Esophagus (tissue), 2 donors: ENCODE results near the gene PDZRN4. TPM values are rescaled to one million over a fixed set of nuclear protein-coding genes. Genes with fewer than 3 reads are reported as not detected.

Source experiments
- H3K27ac ChIP-seq, 2 donors: one replicate each; pipeline ENCODE4 v1.5.1; 2013; ENCODE audit warnings: low read depth in 2 of 2, mild to moderate bottlenecking in 2 of 2, inconsistent platforms in 1 of 2, low read length in 1 of 2, moderate library complexity in 1 of 2
- H3K27me3 ChIP-seq, 2 donors: one replicate each; pipeline ENCODE4 v1.6.1; 2013; ENCODE audit warnings: low read length in 2 of 2, control low read depth in 1 of 2, mild to moderate bottlenecking in 1 of 2; ENCODE audit not compliant: insufficient read depth in 2 of 2, control insufficient read depth in 1 of 2
- H3K36me3 ChIP-seq, 2 donors: one replicate each; pipeline ENCODE4 v1.6.1; 2013; ENCODE audit warnings: low read length in 1 of 2; ENCODE audit not compliant: control insufficient read depth in 2 of 2, insufficient read depth in 2 of 2
- H3K4me1 ChIP-seq, 2 donors: one replicate each; pipeline ENCODE4 v1.6.1; 2013; ENCODE audit warnings: low read length in 1 of 2; ENCODE audit not compliant: control insufficient read depth in 2 of 2, insufficient read depth in 2 of 2
- H3K4me3 ChIP-seq, 2 donors: one replicate each; pipeline ENCODE4 v1.5.1; 2013; ENCODE audit warnings: low read length in 2 of 2, mild to moderate bottlenecking in 2 of 2, low read depth in 1 of 2, moderate library complexity in 1 of 2
- H3K9me3 ChIP-seq, 2 donors: one replicate each; pipeline ENCODE4 v1.6.1; 2013; ENCODE audit warnings: mild to moderate bottlenecking in 2 of 2, low read depth in 1 of 2, low read length in 1 of 2, moderate library complexity in 1 of 2; ENCODE audit not compliant: control insufficient read depth in 2 of 2, insufficient read depth in 1 of 2
- WGBS, 2 donors: extraction: QIAGEN DNeasy Blood & Tissue Kit; methylation state at CpG; one replicate each; pipeline ENCODE4 v1.1.7; 2013; 5-methylcytosine and 5-hydroxymethylcytosine counted together
- polyA plus RNA-seq, 2 donors: library from polyadenylated mRNA; stranded (reverse); fragments of 200-250 nt; gene quantifications; one replicate each; pipeline ENCODE4 v1.2.3, GENCODE V29; 2013
- donor health status: healthy with polysubstance abuse.
- donor health status: Bipolar disorder and iron deficiency.

The PDZRN4 gene
- polyA plus RNA-seq, 2 donors = 0.59 to 1.8 TPM

DNA sequence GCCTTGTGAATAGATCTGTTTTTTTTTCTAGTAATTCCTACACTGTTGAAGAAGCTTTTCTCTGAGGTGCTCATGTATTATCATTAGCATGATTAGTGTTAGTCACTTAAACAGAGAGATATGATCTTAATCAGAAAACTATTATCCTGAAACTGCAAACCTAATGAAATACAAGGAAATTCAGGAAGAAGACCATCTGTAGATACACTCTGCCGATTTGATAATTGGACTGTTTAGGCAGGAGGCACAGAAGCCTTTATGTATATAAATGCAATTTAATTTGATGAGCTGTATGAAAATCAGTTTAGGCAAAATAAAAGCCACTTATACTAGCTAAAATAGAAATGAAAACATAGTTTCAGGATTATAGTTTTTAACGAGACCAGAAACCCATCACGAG, 23.3 kb downstream of the PDZRN4 start:
- WGBS, 2 donors = 86 to 87% methylated on average over 3 of the region's 3 CpGs
- H3K27ac ChIP-seq = no peak overlapping the region

DNA sequence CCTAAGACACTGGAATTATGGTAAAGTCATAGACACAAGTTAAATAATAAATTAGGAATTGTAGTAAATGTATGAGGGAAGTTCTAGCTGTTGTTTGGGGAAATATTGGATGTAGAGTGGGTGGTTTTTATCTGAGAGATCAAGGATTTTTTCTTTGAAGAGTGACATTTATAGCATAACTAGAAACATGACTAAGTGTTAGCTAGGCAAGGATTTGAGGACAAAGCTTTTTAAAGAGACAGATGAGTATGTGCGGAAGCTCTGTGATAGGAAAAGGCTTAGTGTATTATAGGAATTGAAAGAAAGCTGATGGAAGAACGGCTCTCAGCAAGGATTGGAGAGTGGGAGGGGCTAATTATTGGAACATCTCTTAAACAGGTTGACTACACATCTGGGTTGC, 24.5 kb downstream of the PDZRN4 start:
- H3K4me1 ChIP-seq = no peaks in the 10 kb centered on the region
- 48 to 65% methylated on average over 2 of the region's 2 CpGs for WGBS, 2 donors
- no peaks in the 10 kb centered on the region for H3K9me3 ChIP-seq
- no peaks in the 10 kb centered on the region for H3K27me3 ChIP-seq
- no peak overlapping the region for H3K4me3 ChIP-seq
- H3K27ac ChIP-seq = no peak overlapping the region
- H3K36me3 ChIP-seq = no peaks in the 10 kb centered on the region

More for the DNA sequence above, 23.3 kb downstream of the PDZRN4 start:
- Histone ChIP-seq H3K4me3 (no peak overlapping the region), H3K4me1 (no peaks in the 10 kb centered on the region), H3K9me3 (no peaks in the 10 kb centered on the region), H3K36me3 (no peaks in the 10 kb centered on the region), H3K27me3 (no peaks in the 10 kb centered on the region)

DNA sequence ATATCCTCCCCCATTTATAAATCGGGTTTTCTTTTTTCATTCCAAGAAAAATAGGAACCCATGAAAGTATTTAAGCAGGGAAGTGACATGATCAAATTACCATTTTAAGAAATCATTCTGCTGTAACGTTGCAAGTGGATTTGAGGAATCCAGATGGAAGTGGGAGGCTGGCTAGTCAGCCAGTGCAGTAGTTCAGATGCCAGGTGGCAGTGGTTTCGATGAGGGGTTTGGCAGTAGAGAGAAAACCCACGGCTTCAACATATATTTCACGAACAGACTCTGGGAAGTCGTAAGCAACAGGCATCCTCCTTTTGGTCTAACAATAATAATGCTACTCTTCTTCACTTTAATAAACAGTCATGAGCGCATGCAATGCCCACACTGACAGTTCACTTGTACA, 25.0 kb downstream of the PDZRN4 start:
- Histone ChIP-seq H3K4me3 (no peak overlapping the region), H3K27me3 (no peaks in the 10 kb centered on the region), H3K4me1 (no peaks in the 10 kb centered on the region), H3K9me3 (no peaks in the 10 kb centered on the region), H3K27ac (no peak overlapping the region), H3K36me3 (no peaks in the 10 kb centered on the region)
- 74 to 78% methylated on average over 7 of the region's 7 CpGs for WGBS, 2 donors

DNA sequence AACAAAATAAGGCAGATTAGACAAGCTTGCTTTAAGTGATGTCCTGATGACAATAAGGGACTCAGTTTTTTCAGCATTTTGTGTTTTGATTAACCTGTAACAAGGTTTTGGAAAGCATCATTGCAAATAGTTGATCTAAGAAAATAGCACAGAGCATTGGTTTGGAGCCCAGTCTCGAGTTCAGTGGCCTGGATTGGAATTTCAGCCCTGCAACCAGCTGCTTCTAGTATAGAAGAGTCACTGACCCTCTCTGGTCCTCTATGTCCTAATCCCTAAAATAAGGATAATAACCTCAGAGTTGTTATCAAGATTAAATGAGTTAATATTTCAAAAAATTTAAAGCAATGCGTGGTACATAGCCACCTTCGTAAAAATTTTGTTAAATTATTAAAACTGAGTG, 25.5 kb downstream of the PDZRN4 start:
- Histone ChIP-seq H3K4me3 (no peak overlapping the region), H3K4me1 (no peaks in the 10 kb centered on the region), H3K9me3 (no peaks in the 10 kb centered on the region), H3K27me3 (no peaks in the 10 kb centered on the region), H3K27ac (no peak overlapping the region), H3K36me3 (no peaks in the 10 kb centered on the region)
- 73 to 79% methylated on average over 3 of the region's 3 CpGs for WGBS, 2 donors

DNA sequence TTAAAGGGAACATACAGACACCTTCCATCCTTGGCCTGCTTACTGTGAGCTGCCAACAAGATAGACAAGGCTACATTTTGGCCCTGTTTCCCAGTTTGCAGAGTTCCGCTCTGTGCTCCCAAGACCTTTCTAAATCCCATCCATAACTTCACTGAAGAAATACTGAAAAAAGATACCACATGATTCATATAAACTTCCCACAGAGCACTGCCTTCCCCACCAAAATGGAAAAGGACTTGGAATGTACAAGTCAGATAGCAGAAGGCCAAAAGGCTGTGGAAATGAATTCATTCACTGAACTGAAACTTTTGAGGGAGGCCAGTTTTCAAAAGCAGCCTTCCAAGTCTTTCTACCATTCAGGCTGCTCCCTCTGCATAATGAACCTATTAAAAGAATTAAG, 29.6 kb downstream of the PDZRN4 start:
- Histone ChIP-seq H3K27me3 (no peaks in the 10 kb centered on the region), H3K4me3 (no peak overlapping the region), H3K9me3 (no peaks in the 10 kb centered on the region), H3K36me3 (no peaks in the 10 kb centered on the region), H3K27ac (no peak overlapping the region), H3K4me1 (peaks cover 0 to 2% of the 10 kb centered on the region in 2 donors)
- WGBS, 2 donors = 63 to 77% methylated on average over 1 of the region's 1 CpG

DNA sequence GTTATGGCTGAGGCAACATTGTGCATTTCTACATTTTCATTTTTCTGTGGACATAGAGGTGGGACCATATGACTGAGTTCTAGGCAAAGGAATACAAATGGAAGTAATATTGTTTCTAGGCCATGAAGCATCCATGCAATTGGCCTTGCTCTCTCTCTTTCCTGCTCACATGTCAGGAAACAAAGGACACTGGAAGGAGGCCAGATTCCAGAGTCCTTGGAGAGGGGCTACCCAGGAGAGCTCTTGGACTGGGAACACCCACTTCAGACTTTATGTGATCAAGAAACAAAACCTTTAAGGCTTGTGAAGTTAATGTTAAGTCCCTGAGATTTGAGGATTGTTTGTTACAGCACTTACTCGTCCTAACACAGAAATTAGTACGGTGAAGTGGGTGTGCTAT, 32.8 kb downstream of the PDZRN4 start:
- Histone ChIP-seq H3K4me1 (peaks cover 0 to 2% of the 10 kb centered on the region in 2 donors), H3K27me3 (no peaks in the 10 kb centered on the region), H3K27ac (no peak overlapping the region), H3K4me3 (no peak overlapping the region), H3K9me3 (no peaks in the 10 kb centered on the region), H3K36me3 (no peaks in the 10 kb centered on the region)
- WGBS, 2 donors = 75 to 85% methylated on average over 2 of the region's 2 CpGs

DNA sequence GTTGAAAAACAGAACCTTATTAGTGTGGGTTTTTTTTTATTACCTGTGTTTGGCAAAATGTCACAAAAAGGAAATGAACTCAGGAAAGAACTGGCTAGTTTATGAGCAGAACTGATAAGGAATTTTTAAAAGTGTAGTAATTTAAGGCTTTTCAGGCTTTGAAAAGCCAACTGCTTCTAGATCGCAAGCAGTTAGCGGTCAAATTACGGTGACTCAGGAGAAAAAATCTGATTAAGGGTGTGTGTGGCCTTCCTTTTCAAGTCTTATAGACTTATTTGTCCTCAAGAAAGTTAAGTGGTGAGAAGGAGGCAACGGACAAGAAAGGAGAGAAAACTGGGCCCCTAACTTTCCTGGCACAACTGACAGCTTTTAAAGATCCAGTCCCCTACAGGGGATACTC, 33.4 kb downstream of the PDZRN4 start:
- 67 to 71% methylated on average over 4 of the region's 4 CpGs for WGBS, 2 donors

DNA sequence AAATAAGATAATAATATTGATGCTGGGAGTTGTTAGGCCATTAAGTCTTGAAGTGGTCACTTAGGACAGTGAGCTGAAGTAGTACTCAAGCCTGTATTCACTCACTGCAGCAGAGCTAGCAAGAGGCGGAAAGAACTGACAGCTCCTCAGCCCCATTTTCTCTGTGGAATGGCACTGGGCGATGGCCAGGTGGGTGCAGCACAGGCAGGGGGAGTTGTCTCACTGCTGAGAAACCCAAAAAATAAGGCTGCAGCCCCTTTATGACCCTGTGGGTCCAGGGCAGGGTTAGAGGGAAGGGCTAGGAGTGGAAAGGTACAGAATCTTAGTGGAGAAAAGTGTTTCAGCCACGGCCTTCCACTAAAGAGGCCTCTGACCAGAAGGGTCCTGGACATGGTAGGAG, 35.5 kb downstream of the PDZRN4 start:
- H3K4me1 ChIP-seq = peaks cover 0 to 2% of the 10 kb centered on the region in 2 donors
- no peak overlapping the region for H3K27ac ChIP-seq
- H3K36me3 ChIP-seq = no peaks in the 10 kb centered on the region
- no peaks in the 10 kb centered on the region for H3K9me3 ChIP-seq
- no peak overlapping the region for H3K4me3 ChIP-seq
- WGBS, 2 donors = 92 to 98% methylated on average over 3 of the region's 3 CpGs
- H3K27me3 ChIP-seq = no peaks in the 10 kb centered on the region

More for the DNA sequence above, 33.4 kb downstream of the PDZRN4 start:
- peaks cover 0 to 2% of the 10 kb centered on the region in 2 donors for H3K4me1 ChIP-seq
- H3K9me3 ChIP-seq = no peaks in the 10 kb centered on the region
- H3K36me3 ChIP-seq = no peaks in the 10 kb centered on the region
- H3K4me3 ChIP-seq = no peak overlapping the region
- no peak overlapping the region for H3K27ac ChIP-seq
- H3K27me3 ChIP-seq = no peaks in the 10 kb centered on the region

DNA sequence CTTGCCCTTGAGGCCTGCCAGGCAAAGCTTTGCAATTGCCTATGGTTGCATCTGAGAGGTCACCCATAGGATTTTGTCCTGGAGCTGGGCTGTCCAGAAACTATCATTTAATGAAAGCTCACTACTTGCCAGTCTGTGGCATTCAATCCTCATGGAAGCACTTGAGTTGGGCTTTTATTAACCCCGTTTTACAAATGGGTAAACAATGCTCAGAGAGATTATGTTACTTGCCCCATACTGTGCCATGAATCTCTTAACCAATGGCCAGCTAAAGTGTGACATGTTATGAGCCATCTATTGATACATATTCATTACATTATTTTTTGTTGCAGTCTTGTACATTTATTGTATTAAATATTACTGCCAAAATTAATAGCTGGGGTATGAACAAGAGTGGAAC, 35.9 kb downstream of the PDZRN4 start:
- H3K27me3 ChIP-seq = no peaks in the 10 kb centered on the region
- H3K27ac ChIP-seq = no peak overlapping the region
- no peaks in the 10 kb centered on the region for H3K36me3 ChIP-seq
- H3K4me3 ChIP-seq = no peak overlapping the region
- 41 to 62% methylated on average over 1 of the region's 1 CpG for WGBS, 2 donors
- H3K9me3 ChIP-seq = no peaks in the 10 kb centered on the region
- H3K4me1 ChIP-seq = peaks cover 0 to 2% of the 10 kb centered on the region in 2 donors

DNA sequence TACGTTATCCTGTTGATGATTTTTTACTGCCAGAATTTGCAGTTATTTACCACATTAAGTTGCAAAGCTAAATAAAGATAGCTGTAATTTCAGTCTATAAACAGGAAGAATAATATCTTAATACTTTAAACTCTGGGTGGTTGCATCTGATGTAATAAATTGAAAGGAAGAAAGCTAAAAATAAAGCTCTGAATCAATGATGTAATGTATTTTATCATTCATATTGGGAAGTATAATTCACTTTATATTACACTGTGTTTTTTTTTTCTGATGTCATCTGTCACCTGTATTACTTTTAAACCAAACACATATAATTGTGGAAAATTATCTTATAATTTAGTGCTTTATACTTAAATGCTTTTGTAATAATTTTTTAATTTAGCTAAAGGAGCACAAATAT, 37.1 kb downstream of the PDZRN4 start:
- no peaks in the 10 kb centered on the region for H3K27me3 ChIP-seq
- H3K27ac ChIP-seq = no peak overlapping the region
- WGBS, 2 donors = 78 to 82% methylated on average over 1 of the region's 1 CpG
- H3K9me3 ChIP-seq = no peaks in the 10 kb centered on the region
- H3K4me1 ChIP-seq = peaks cover 0 to 2% of the 10 kb centered on the region in 2 donors
- no peaks in the 10 kb centered on the region for H3K36me3 ChIP-seq
- no peak overlapping the region for H3K4me3 ChIP-seq
